DMS114 treated with DMSO at 0.1 percent for 48 hours (cell line): ENCODE measurements around the gene DRC7.
"Not testable (repeated sequence)": the region's sequence is repeated elsewhere in the genome, so short reads cannot be mapped to it uniquely, and the experiment has no call there.

ENCODE experiments used
- DNase-seq: peaks from one replicate; lab custom pipeline; 2025; ENCODE audit not compliant: unreplicated experiment; lab: John Stamatoyannopoulos, UW

Gene DRC7

GRCh38 chr16:57760357-57761160, 66.0 kb downstream of the DRC7 start:
- no peak for DNase-seq

DNA sequence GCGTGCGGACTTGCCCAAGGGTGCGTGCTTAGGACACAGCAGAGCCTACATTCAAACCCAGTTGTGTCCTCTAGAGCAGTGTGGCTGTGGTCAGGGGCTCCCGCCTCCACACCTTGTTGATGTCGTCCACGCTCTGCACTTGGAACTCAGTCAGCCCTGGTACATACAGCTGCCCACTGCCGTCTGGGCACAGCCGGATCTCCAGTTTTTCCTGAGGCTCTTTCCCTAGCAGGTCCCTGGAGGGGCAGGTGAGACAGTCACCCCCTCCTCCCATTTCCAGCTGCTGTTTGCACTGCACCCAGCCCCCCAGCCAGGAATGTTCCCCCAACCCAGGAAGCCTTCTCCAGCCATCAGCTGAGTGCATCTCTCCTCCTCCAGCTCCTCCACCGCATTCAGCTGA, 66.7 kb downstream of the DRC7 start:
- DNase-seq, result no peak

GRCh38 chr16:57761957-57762356, 67.4 kb downstream of the DRC7 start:
- DNase-seq, result no peak

GRCh38 chr16:57762365-57763040, 67.9 kb downstream of the DRC7 start:
- DNase-seq, result no peak

- no peak for DNase-seq
Measured at GRCh38 chr16:57763285-57764005, 68.8 kb downstream of the DRC7 start.

DNA sequence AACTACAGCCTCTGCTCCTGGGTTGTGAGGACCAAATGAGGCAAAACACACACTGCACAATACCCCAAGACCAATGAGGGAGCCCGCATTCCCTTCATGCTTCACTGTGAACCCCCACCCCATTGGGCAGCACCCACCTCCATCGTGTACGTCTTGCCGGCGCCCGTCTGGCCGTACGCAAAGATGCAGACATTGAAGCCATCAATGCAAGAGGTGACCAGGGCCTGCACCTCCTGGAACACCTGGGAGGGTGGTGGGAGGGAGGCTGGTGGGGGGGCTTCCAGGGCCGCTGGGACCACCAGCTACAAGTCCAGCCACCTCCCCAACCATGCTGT, 69.4 kb downstream of the DRC7 start:
- no peak for DNase-seq

DNA sequence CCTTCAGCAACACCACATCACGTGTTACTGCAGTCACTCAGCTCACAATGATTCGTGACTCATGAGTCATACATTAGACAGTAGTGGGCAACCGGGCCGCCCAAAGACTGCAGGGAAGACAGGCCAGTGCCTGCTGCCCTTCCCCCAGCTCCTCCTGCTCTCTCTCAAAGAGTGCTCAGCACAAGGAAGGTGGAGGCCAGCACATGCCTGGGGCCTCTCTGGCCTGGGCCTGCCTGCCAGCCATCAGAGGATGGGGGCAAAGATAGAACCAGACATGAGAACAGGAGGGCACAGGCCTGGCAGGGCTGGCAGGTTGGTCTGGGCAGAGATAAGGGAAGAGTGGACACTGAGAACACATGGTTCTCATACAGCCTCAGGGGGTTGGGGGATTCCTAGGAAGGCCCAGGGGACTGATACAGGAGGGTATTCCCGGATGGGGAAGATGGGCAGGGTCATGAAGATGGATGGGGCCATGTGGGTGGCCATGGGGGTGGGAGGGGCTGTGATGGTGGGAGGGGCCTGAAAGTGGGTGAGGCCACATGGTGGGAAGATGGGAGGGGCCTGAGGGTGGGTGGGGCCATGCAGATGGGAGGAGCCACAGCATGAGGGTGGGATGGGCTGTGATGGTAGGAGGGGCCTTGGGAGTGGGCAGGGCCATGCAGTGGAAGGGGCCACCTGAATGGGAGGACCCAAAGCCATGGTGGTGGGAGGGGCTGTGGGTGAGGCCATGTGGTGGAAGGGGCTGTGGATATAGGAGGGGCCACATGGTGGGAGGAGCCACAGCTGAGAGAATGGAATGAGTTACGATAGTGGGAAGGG, 69.9 kb downstream of the DRC7 start:
- DNase-seq, result peak; percentile 10

GRCh38 chr16:57765160-57765728, 70.6 kb downstream of the DRC7 start:
- DNase-seq, result no peak

- no peak for DNase-seq
Measured at GRCh38 chr16:57766714-57767348, 72.2 kb downstream of the DRC7 start.

DNA sequence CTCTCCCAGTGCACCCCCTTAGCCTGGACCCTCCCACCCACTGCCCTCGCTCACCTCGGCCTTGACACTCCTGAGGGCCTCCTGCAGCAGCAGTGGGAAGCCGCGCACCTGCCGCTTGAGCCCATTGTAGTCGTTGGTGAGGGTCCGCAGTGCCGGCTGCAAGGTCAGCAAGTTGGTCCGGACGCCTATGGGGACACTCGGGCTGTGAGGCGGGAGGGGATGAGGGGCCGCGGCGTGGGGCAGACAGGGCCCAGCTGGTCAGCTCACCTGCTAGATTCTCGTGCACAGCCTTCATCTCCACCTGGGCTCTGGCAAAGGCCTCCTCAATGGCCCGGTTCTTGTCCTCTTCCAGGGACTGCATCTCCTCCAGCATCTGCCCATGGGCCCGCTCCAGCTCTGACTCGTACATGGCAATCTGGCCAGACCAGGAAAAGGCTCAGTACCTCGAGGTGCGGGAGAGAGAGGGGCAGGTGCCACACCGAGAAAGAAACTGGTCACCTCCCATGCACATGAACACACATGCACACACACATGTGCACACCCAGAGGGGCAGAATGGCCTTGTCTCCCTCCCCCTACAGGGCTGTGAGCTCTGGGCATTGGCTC, 75.0 kb downstream of the DRC7 start:
- no peak for DNase-seq

GRCh38 chr16:57770361-57770760, 75.8 kb downstream of the DRC7 start:
- DNase-seq, result no peak

GRCh38 chr16:57771141-57771785, 76.7 kb downstream of the DRC7 start:
- no peak for DNase-seq

GRCh38 chr16:57773019-57773418, 78.4 kb downstream of the DRC7 start:
- no peak for DNase-seq

- no peak for DNase-seq
Measured at GRCh38 chr16:57773655-57774295, 79.2 kb downstream of the DRC7 start.

- no peak for DNase-seq
Measured at GRCh38 chr16:57774705-57775285, 80.2 kb downstream of the DRC7 start.

DNA sequence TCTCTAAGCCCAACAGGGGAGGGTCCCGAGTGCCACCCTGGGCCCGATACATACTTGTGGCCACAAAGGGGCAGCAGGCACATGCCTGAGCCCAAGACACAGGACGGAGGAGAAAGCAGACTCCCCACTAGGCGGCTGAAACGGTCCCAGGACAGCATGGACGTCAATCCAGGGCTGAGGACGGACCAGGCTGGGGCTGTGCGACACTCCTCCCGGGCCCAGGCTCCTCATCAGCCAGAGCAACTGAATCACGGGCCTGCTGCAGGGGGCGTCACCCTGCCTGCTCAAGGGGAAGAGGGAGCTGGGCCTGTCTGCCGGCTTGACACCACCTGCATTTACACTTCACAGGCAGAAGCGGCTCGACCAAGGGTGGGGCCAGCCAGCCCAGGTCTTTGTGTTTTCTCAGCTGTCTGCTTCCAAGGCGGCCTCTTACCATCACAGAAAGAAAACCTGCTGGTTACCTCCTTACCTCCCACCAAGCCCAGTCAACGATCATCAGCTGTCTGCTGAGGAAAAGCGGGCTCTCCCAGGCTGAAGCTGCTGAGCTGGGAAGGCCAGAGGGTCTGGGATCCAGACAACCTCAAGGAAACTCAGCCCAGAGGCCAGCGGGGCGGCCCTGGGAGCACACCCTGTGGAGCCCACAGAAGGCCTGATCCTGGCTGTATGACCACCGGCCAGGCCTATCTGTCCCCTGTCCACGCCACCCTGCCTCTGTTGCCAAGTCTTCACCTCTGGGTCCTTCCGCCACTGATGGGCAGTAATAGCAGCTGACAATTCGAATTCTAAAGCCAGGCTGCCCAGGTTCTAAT, 81.3 kb downstream of the DRC7 start:
- peak; percentile 75 for DNase-seq

DNA sequence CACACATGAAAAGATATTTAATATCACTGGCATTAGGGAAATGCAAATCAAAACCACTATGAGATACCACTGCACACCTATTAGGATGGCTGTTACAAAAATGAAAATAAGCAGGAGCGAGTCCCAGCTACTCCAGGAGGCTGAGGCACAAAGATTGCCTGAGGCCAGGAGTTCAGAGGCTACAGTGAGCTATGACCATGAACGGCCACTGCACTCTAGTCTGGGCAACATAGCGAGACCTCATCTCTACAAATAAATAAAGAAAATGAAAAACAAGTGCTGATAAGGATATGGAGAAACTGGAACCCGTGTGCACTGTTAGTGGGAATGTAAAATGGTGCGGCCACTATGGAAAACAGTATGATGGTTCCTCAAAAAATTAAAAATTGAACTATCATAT, 84.1 kb downstream of the DRC7 start:
- DNase-seq, result no peak

- not testable (repeated sequence) for DNase-seq
Measured at GRCh38 chr16:57779836-57780235, 85.2 kb downstream of the DRC7 start.
